ENCODE measurements around the gene GAREM1. TPM values are rescaled to one million over a fixed set of nuclear protein-coding genes. Genes with fewer than 3 reads are reported as not detected.

The GAREM1 gene
- total and polyA plus RNA-seq, 2 donors from 2014 or later: 7.0 to 47.0 TPM

GRCh38 chr18:32438173-32438572 is 32.5 kb downstream of the GAREM1 start:
- peak overlapping the region in 1 of 2 donors; percentile 34 for H3K27ac ChIP-seq (ENCODE audit: low read depth in 2 of 2, low read length in 2 of 2)
- no peaks in the 10 kb centered on the region for H3K27me3 ChIP-seq (ENCODE audit: control insufficient read depth, insufficient read depth, low read length)
- H3K36me3 ChIP-seq (ENCODE audit: control insufficient read depth in 2 of 3, insufficient read depth in 3 of 3, low read length in 3 of 3): no peaks in the 10 kb centered on the region
- no peaks in the 10 kb centered on the region for H3K9me3 ChIP-seq (ENCODE audit: control insufficient read depth in 2 of 3, insufficient read depth in 1 of 3, low read length in 3 of 3)
- intact Hi-C loops (cut with DNase I): no loop called here
- no peak overlapping the region for H3K4me3 ChIP-seq (ENCODE audit: low read length in 3 of 3)
- TF ChIP-seq, protein P1, sequence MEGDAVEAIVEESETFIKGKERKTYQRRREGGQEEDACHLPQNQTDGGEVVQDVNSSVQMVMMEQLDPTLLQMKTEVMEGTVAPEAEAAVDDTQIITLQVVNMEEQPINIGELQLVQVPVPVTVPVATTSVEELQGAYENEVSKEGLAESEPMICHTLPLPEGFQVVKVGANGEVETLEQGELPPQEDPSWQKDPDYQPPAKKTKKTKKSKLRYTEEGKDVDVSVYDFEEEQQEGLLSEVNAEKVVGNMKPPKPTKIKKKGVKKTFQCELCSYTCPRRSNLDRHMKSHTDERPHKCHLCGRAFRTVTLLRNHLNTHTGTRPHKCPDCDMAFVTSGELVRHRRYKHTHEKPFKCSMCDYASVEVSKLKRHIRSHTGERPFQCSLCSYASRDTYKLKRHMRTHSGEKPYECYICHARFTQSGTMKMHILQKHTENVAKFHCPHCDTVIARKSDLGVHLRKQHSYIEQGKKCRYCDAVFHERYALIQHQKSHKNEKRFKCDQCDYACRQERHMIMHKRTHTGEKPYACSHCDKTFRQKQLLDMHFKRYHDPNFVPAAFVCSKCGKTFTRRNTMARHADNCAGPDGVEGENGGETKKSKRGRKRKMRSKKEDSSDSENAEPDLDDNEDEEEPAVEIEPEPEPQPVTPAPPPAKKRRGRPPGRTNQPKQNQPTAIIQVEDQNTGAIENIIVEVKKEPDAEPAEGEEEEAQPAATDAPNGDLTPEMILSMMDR (IDR thresholded peaks at IDR 0.05; ENCODE audit: borderline replicate concordance, extremely low read depth, insufficient read depth): no peak
- FAIRE-seq (no peak), DNase-seq (peak in 1 of 5 donors; percentile 34)
- peaks cover 0 to 42% (median 24%) of the 10 kb centered on the region in 3 donors for H3K4me1 ChIP-seq (ENCODE audit: control insufficient read depth in 2 of 3, insufficient read depth in 2 of 3, low read depth in 1 of 3, low read length in 3 of 3)
- no peak overlapping the region for H3K9ac ChIP-seq (ENCODE audit: low read length in 3 of 3)

GRCh38 chr18:32437100-32437834 is 33.4 kb downstream of the GAREM1 start:
- Histone ChIP-seq H3K27ac (ENCODE audit: low read depth in 2 of 2, low read length in 2 of 2) (peak overlapping the region; percentile 33 to 68), H3K9me3 (ENCODE audit: control insufficient read depth in 2 of 3, insufficient read depth in 1 of 3, low read length in 3 of 3) (no peaks in the 10 kb centered on the region), H3K27me3 (ENCODE audit: control insufficient read depth, insufficient read depth, low read length) (no peaks in the 10 kb centered on the region), H3K4me1 (ENCODE audit: control insufficient read depth in 2 of 3, insufficient read depth in 2 of 3, low read depth in 1 of 3, low read length in 3 of 3) (peaks cover 0 to 42% (median 24%) of the 10 kb centered on the region in 3 donors), H3K9ac (ENCODE audit: low read length in 3 of 3) (no peak overlapping the region), H3K4me3 (ENCODE audit: low read length in 3 of 3) (peak overlapping the region in 1 of 3 donors; percentile 4), H3K36me3 (ENCODE audit: control insufficient read depth in 2 of 3, insufficient read depth in 3 of 3, low read length in 3 of 3) (no peaks in the 10 kb centered on the region)
- TF ChIP-seq, protein P1 (IDR thresholded peaks at IDR 0.05; ENCODE audit: borderline replicate concordance, extremely low read depth, insufficient read depth): no peak
- intact Hi-C loops (cut with DNase I): no loop called here
- FAIRE-seq: no peak
- no peak for DNase-seq

DNA sequence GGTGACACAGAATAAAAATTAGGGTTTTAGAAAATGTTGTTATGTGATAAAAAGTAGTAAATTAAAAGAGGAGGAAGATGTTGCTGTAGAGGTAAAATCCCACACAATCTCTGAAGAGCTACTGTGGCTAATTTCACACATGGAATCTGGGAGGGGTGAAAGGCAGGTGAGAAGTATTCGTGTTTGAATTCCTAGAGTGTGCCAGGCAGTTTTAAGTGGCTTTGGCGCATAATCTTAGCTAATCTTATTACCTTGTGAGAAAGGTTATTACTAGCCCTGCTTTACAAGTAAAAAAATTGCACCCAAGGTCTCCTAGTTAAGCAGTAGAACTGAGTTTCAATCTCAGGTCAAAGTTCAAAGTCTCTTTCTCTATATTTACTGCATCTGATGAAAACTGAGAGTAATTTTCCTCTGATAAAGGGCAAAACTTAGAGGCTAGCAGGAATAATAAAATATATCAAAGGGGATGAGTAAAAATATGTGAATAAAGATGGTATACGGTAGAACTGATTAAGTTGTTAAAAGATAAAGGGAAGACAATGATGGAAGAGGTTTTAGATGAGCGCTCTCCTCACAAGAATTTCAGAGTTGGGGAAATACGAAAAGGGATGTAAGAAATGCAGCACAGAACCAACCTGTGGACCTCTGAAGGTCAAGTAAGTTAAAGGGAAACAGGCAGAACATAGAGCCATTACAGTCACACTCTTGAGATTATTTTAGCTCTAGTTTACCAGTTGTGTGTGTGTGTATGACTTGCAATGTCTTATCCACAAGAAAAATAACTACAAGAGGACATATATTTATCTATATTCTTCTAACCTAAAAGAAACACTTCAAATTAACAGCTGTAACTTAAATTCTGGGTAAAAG is 34.8 kb downstream of the GAREM1 start:
- no peak overlapping the region for H3K9ac ChIP-seq (ENCODE audit: low read length in 3 of 3)
- H3K27me3 ChIP-seq (ENCODE audit: control insufficient read depth, insufficient read depth, low read length): no peaks in the 10 kb centered on the region
- H3K4me1 ChIP-seq (ENCODE audit: control insufficient read depth in 2 of 3, insufficient read depth in 2 of 3, low read depth in 1 of 3, low read length in 3 of 3): peaks cover 0 to 38% (median 22%) of the 10 kb centered on the region in 3 donors
- no peak overlapping the region for H3K4me3 ChIP-seq (ENCODE audit: low read length in 3 of 3)
- peak overlapping the region; percentile 35 to 68 for H3K27ac ChIP-seq (ENCODE audit: low read depth in 2 of 2, low read length in 2 of 2)
- H3K9me3 ChIP-seq (ENCODE audit: control insufficient read depth in 2 of 3, insufficient read depth in 1 of 3, low read length in 3 of 3): peaks cover 0 to 4% (median 0%) of the 10 kb centered on the region in 3 donors
- intact Hi-C loops (cut with DNase I): no loop called here
- TF ChIP-seq, protein P1 (IDR thresholded peaks at IDR 0.05; ENCODE audit: borderline replicate concordance, extremely low read depth, insufficient read depth): no peak
- DNase-seq (peak in 2 of 5 donors; percentile 26 to 48), FAIRE-seq (peak; percentile 56)
- no peaks in the 10 kb centered on the region for H3K36me3 ChIP-seq (ENCODE audit: control insufficient read depth in 2 of 3, insufficient read depth in 3 of 3, low read length in 3 of 3)

Measured in kidney (tissue), 14 donors.